ENCODE data around the gene MAPK6. TPM values are rescaled to one million over a fixed set of nuclear protein-coding genes. Genes with fewer than 3 reads are reported as not detected.

Gene MAPK6
- polyA plus RNA-seq, 4 donors, result 27.8 to 45.3 (median 37.1) TPM

Other genes starting within 250 kb of the MAPK6 start
- 10 to 100 TPM; 38.2 to 60.0 (median 50.6) TPM for gene TMOD3, start 189.6 kb upstream of the MAPK6 start, polyA plus RNA-seq (ENCODE audit: insufficient read length in 4 of 4)
- 10 to 100 TPM; 31.6 to 38.4 (median 34.5) TPM for gene LEO1, start 47.4 kb upstream of the MAPK6 start, polyA plus RNA-seq (ENCODE audit: insufficient read length in 4 of 4)
- 1 to 10 TPM in 2 of 4 donors, under 1 TPM in 2; 0.18 to 1.2 (median 1.0) TPM for gene BCL2L10, start 93.6 kb downstream of the MAPK6 start, polyA plus RNA-seq (ENCODE audit: insufficient read length in 4 of 4)
- gene GNB5, start 172.2 kb downstream of the MAPK6 start, polyA plus RNA-seq (ENCODE audit: insufficient read length in 4 of 4), result 10 to 100 TPM; 14.7 to 19.4 (median 17.4) TPM

Data from left renal pelvis (tissue), 4 donors.